ENCODE results near the gene RAPGEF2.
"Not testable (repeated sequence)": the region's sequence is repeated elsewhere in the genome, so short reads cannot be mapped to it uniquely, and the experiment has no call there.

RAPGEF2 gene

GRCh38 chr4:159366966-159367780 is 264.3 kb downstream of the RAPGEF2 start:
- DNase-seq (ENCODE audit: low read depth, low spot score): no peak

DNA sequence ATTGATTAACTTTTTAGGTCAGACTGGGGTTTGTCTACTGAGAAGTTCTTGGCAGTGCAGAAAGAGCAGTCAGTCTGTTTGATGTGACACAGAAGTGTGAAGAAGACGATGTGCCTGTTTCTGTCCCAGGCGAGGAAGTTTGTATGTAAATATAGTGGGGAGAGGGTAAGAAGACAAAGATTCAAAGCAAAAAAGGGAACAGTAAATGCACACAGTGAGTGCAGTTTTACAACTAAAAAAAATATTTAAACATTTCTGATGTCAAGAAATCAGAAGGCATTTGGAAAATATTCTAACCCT is 264.9 kb downstream of the RAPGEF2 start:
- DNase-seq (ENCODE audit: low read depth, low spot score): no peak

DNA sequence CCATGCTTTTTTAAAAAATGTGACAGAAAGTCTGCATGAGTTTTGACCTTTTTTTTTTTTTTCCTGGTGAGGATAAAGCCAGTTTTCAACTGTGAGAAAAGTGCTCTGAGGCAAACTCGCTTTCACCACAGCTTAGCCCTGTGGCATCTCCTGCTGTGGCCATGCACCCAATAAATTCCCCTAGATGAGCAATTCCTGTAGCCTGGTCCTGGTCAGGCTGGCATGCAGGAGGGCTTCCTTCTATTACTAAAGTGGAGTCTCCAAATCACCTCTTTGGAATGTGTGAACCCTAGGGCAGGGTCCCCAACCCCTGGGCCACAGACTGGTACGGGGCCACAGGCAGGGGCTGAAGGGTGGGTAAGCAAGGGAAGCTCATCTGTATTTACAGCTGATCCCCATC is 265.4 kb downstream of the RAPGEF2 start:
- DNase-seq (ENCODE audit: low read depth, low spot score): no peak

DNA sequence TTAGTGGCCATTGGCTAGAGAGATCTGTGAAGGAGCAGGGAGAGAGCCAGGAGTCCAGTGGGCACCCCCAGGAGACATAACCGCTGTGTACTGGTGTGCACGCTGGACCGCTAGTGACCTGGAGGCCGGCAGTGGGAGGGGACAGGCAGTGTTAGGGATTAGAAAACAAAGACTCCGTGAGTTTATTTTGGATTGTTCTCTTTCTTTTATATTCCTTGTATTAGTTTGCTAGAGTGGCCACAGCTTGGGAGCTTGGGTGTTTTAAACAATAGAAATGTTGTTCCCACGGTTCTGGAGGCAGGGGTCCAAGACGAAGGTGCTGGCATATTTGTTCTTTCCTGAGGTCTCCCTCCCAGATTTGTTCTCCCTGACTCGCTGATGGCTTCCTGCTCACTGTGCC is 266.4 kb downstream of the RAPGEF2 start:
- no peak for DNase-seq (ENCODE audit: low read depth, low spot score)

GRCh38 chr4:159370286-159370685 is 267.4 kb downstream of the RAPGEF2 start:
- DNase-seq (ENCODE audit: low read depth, low spot score): no peak

DNA sequence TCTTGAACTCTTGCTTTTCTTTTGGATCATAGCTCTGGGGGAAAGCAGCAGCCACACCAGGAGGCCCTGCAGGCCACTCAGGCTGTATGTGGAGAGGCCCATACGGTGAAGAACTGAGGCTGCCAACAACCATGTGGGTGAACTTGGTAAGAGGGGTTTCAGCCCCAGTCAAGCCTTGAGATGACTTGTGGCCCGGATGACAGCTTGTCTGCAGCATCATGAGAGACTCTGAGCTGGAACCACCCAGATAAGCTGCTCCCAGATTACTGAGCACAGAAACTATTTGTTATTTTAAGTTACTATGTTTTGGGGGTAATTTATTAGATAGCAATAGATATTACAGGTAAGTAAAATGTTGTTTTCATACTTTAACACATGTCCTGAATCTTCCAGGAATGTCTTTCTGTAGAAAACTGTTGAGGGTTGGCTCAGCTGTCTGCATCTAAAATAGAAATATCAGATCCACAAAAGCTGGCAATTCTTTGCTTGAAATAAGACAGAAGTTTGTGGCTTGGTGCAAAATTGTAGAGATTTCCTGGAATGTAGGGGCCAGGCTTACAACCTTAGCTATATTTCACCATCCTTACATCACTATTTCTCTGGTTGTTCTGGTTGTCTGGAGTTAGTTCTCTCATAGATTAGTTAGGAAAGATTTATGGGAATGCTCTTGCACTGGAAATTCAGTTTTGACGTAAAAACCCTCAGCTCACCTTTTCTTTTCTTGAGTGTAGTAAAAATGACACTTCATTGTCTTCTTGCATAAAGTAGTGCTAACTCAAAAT is 272.1 kb downstream of the RAPGEF2 start:
- no peak for DNase-seq (ENCODE audit: low read depth, low spot score)

- no peak for DNase-seq (ENCODE audit: low read depth, low spot score)
Observed at GRCh38 chr4:159376289-159376688, 273.4 kb downstream of the RAPGEF2 start.

GRCh38 chr4:159378056-159378616 is 275.3 kb downstream of the RAPGEF2 start:
- no peak for DNase-seq (ENCODE audit: low read depth, low spot score)

DNA sequence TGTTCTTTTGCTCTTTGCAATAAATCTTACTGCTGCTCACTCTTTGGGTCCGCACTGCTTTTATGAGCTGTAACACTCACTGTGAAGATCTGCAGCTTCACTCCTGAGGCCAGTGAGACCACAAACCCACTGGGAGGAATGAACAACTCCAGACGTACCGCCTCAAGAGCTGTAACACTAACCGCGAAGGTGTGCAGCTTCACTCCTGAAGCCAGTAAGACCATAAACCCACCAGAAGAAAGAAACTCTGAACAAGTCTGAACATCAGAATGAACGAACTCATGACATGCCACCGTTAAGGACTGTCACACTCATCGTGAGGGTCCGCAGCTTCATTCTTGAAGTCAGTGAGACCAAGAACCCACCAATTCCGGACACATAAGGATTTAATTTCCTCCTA is 276.2 kb downstream of the RAPGEF2 start:
- DNase-seq (ENCODE audit: low read depth, low spot score): not testable (repeated sequence)

- DNase-seq (ENCODE audit: low read depth, low spot score): no peak
Observed at GRCh38 chr4:159379836-159380235, 277.0 kb downstream of the RAPGEF2 start.

DNA sequence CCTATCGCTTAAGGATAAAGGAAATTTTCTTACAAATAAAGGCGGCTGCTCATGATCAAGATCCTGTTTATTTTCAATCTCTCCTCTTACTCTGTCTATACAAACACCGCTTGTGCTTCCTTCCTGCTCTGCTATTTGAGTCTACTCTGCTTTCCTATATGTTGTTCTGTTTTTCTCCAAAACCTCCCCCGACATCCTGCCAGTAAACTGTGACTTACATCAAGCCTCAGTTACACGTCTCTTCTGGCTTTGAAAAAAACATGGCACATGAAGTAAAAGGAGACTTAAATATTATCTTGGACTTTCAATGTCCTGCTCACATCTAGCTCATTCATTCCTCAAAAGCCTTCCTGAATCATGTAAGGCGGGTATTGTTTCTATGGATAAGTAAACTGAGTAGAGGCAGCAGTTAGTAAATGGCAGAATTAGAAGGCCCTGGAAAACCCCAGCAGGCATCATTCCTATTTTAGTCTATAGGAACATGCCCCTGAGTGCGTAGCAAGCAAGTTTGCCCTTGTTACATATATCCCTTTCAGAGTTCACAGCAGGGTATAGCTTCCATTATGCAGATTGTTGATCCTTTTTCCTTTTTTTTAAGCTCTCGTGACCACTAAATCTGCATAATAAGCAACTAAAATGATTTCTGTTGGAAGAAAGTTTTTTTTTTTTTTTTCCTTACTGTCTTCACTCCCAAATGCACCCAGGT is 280.1 kb downstream of the RAPGEF2 start:
- DNase-seq (ENCODE audit: low read depth, low spot score): no peak

DNA sequence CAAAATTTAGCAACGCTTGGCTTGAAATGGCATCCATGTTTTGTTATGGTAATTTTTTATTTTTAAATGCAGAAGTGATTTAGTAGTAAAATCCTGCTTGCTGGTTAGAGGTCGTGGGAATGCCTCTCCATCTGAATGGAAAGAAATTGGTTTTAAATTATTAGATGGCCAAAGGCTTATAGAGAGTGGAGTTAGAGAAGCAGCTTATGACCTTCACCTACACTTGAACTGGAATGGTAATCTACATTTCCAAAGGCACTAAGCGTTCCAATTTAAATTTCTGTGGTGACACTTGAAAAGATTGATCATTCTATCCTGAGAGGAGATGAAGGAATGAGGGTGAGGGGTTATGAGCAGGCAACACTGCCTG is 280.7 kb downstream of the RAPGEF2 start:
- DNase-seq (ENCODE audit: low read depth, low spot score): no peak

DNA sequence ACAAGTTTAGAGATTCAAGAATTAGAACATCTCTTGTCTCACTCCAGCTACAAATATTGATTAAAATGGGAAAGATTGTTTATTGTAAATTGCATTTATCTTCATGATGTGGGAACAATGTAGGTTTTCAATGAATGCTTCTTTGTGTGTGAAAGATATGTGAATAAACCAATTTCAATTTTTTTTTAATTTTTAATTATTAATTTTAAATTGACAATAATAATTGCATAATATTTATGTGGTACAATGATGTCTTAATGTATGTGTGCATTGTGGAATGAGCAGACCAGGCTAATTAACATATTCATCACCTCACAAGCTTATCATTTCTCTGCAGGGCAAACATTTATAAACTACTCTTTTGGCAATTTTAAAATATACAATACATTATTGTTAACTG is 281.1 kb downstream of the RAPGEF2 start:
- no peak for DNase-seq (ENCODE audit: low read depth, low spot score)

DNA sequence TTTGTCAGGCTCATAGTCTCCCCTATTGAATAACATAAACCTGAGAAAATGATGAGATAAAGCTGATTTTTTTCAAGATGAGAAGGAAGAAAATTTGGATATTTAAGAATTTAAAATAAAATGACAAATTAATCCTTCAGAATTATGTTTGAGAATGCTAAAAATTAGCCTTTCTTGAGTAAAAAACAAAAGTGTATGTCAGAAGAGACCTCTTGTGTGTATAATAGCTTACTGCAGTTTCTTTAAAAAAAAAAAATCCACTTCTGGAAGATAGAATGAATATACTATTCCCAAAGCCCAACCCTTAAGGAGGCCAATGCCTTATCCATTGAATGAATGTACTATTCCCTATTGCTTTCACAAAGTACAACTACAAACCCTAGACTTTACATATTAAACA is 281.8 kb downstream of the RAPGEF2 start:
- no peak for DNase-seq (ENCODE audit: low read depth, low spot score)

DNA sequence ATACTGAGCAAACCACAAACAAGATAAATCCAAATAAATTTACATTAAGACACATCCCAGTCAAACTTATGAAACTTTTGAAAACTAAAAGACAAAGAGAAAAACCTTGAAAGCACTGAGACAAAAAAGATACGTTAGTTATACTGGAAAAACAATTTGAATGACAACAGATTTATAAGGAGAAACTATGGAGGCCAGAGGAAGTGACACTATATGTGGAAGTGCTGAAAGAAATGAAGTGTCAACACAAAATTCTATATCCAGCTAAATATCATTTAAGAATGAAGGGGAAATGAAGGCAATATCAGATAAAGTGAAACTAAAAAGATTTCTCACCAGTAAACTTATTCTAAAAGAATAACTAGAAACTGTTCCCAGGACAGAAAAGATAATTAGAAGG is 283.7 kb downstream of the RAPGEF2 start:
- DNase-seq (ENCODE audit: low read depth, low spot score): no peak

- DNase-seq (ENCODE audit: low read depth, low spot score): no peak
Observed at GRCh38 chr4:159389756-159390155, 286.9 kb downstream of the RAPGEF2 start.

- DNase-seq (ENCODE audit: low read depth, low spot score): peak; percentile 60
Observed at GRCh38 chr4:159390648-159391047, 287.8 kb downstream of the RAPGEF2 start.

DNA sequence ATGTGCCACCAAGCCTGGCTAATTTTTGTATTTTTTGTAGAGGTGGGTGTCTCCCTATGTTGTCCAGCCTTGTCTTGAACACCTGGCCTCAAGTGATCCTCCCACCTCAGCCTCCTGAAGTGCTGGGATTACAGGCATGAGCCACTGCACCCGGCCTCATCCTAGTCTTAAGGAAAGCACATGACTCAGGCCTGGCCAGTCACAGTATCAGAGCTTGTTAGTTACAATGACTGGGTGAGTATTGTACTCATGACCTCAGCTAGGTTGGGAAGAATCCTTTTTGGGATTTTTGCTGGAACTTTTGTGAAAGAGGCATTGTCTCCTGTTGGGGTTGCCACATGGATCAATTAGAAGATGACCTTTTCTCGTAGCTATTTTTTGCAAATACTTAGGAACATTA is 292.8 kb downstream of the RAPGEF2 start:
- no peak for DNase-seq (ENCODE audit: low read depth, low spot score)

DNA sequence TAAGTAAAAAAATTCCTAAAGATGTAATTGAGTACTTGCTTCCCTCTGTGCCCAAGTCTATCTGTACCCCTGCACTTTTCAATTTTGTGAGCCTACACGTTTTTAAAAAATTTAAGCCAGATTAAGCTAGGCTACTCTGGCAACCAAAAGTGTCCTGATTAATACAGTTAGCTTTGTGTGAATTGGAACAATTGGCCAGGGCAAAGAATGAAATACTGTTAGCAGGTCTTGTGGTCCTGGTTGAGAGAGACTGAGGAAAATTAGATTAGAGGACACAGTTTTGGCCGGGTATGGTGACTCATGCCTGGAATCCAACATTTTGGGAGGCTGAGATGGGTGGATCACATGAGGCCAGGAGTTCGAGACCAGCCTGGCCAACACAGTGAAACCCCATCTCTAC is 293.3 kb downstream of the RAPGEF2 start:
- DNase-seq (ENCODE audit: low read depth, low spot score): no peak

DNA sequence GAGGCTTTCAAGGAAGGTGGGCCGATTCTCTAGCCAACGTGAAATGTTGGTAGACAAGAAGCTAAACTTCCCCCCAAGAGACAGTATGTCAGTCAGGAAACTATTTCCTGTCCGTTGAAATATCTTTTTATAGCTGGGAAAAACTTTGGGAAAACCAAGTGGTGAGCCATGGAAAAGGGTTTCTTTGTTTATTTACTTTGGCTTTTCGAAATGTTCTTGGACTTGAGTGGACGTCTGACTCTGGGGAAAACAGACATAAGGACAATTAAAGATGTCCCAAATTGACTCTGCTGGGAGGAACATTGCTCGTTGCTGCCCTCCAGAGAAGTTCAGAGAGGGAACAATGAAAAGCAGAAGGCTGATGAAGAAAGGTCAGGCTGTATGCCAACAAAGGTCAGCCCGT is 295.4 kb downstream of the RAPGEF2 start:
- DNase-seq (ENCODE audit: low read depth, low spot score): no peak

- no peak for DNase-seq (ENCODE audit: low read depth, low spot score)
Observed at GRCh38 chr4:159400558-159401225, 297.8 kb downstream of the RAPGEF2 start.

DNA sequence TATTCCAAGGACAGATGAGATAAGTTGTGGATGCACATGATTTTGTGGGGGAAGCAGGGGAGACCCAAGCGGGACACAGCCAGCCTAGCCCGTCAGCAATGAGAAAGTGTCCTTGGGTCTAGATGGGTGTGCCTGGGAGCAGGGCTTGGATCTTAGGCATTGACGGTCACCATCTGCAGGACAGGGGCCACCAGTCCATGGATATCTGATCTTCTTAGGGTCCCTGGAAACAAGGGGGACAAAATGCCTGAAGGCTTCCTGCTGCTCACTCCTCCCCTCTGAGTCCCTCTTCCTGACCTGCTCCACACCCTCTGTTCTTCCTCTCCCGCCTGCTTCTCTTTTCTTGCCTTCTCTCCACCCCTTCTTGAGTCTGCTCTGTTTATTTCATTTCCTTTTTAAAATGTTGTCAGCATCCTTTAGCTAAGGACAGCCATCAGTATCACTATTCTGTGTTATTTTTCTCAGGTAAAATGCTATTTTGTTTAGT is 298.4 kb downstream of the RAPGEF2 start:
- DNase-seq (ENCODE audit: low read depth, low spot score): no peak

Measured in brain pericyte (primary cell).